HG03175 (cell line): ENCODE data around the gene ADAMTSL2.

Source experiments
- ATAC-seq: cut with Tn5 transposase; IDR thresholded peaks from one replicate; pipeline ENCODE4 v1.9.1; 2021; ENCODE audit warnings: mild to moderate bottlenecking, moderate library complexity; ENCODE audit not compliant: unreplicated experiment

Gene ADAMTSL2

DNA sequence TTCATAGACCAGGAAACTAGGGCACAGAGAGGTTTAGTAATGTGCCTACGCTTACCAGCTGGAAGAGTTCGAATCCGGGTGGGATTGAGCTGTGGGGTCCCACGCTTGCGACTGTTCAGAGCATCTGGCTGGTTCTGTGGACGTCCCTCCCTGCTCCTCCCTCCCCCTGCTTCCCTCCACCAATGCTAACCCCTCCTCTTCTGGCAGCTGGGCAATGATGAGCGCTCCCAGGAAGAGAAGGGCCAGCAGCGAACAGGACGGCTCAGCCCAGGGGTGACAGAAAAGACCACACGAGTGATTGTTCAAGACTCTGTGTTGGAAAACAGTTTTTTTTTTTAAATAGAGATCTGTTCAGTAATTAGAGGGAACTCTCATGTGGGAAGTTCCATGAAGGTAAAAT, 67.8 kb downstream of the ADAMTSL2 start:
- ATAC-seq = no peak

DNA sequence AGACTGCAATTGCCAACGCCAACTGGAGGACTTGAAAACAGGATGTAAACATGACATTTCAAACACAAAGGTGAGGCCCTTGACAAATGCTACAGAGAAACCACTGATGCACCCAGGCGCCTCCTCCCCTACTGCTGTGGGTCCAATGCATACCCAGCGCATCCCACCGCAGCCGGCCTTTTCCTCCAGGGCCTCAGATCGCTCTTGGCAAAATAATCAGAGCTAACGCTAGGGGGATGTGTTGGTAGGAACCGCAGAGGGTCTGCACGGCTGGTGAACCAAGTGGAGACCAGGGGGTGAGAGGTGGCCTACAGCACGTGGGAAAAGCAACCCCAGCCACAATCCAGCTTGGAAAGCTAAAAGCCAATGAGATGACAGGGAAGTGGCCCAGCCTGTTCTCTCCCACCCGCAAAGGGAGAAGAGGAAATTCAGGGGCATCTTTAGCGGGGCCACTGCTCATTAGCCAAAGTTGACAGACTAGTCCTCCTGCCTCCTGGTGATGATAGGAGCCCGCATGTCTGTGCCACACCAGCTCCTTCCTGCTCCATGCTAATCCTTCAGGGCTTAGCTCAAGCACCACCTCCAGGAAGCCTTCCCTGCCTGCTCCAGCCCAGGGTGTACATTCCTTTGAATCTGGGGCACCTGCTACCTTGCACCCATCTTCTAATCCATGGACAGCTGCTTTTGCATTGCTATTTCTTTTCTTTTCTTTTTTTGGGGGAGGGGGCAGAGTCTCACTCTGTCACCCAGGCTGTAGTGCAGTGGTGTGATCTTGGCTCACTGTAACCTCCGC, 68.8 kb downstream of the ADAMTSL2 start:
- ATAC-seq = no peak

- ATAC-seq = no peak
Measured at GRCh38 chr9:133604214-133604613, 69.7 kb downstream of the ADAMTSL2 start.

GRCh38 chr9:133604856-133605255, 70.4 kb downstream of the ADAMTSL2 start:
- ATAC-seq = no peak

DNA sequence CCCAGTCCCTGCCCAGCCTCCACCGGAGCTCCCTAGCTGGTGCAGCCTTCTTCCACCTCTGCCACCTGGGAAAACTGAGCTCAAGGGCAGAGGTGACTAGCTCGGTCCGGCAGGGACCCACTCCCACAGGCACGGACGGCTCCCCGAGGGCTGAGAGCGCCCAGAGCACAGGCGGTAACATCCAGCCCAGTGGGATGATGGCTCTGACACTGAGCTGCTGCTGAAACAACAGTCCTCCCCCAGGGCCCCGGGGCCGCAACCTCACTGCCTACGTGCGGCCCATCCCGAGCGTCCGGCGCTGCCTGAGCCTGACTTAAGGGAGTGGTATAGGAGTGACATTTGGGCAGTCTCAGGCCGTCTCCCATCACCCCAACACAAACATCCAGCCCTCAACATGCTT, 70.9 kb downstream of the ADAMTSL2 start:
- ATAC-seq = no peak

GRCh38 chr9:133605856-133606707, 71.6 kb downstream of the ADAMTSL2 start:
- no peak for ATAC-seq

GRCh38 chr9:133606708-133607025, 72.2 kb downstream of the ADAMTSL2 start:
- no peak for ATAC-seq

- ATAC-seq = no peak
Measured at GRCh38 chr9:133607381-133607780, 72.9 kb downstream of the ADAMTSL2 start.

GRCh38 chr9:133607976-133608375, 73.5 kb downstream of the ADAMTSL2 start:
- no peak for ATAC-seq

DNA sequence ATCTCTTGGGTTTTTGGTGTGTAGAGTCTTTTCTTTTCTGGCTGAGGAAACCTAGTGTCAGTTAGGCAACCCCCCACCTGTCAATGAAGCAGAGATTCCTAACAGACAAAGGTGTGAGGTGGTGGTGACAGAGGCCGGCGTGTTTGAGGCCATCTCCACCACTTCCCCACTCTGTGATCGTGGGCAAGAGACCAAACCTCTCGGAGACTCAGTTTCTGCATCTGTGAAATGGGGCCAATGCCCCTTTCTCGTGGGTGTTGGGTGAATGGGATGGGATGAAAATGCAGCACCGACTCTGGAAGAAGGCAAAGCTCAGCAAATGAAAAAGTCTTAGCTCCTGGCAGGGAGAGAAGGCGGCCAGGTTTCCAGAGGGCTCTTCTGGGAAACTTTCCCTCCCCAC, 73.9 kb downstream of the ADAMTSL2 start:
- no peak for ATAC-seq

DNA sequence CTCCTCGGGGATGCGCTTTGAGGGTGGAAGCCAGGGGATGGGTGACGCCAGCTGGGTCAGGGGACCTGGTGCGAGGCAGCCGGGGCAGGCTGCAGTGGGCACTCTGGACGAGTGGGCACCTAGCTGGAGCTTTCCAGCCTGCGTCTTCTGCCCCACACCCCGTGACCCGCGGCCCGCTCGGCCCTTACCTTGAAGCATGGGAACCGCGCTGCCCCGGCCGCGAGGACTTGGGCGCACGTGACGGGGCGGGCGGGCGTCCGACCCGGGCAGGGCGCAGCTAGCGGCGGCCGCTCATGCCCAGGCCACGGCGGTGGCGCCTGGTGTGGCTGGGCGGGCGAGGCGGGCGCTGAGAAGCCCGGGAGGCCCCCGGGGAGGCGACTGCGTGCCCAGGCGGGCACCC, 74.4 kb downstream of the ADAMTSL2 start:
- no peak for ATAC-seq

GRCh38 chr9:133609311-133610098, 75.0 kb downstream of the ADAMTSL2 start, which contains the start of gene FAM163B:
Gene FAM163B (minus strand): TSS chr9:133609389. CDS start chr9:133580223, 29,166 bp downstream.
- ATAC-seq = no peak

GRCh38 chr9:133610845-133611244, 76.3 kb downstream of the ADAMTSL2 start:
- ATAC-seq = no peak

DNA sequence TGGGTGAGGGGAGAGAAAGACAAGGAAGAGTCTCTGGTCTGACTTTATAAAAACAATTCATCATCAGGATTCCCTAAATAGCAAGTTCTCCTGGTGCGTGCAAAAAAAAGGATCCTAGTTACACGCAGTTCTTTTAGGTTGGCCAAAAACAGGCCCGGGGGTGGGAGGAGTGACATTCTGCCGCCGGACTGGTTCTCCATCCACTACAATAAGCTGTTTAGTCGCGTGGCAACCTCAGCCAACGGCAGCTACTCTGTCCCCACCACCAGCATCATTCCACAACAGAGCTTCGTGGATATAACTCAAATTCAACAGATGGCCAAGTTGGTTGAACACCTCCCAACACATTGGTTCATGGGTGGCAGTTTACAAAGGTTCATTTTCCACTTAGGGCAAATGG, 77.5 kb downstream of the ADAMTSL2 start:
- ATAC-seq = no peak

DNA sequence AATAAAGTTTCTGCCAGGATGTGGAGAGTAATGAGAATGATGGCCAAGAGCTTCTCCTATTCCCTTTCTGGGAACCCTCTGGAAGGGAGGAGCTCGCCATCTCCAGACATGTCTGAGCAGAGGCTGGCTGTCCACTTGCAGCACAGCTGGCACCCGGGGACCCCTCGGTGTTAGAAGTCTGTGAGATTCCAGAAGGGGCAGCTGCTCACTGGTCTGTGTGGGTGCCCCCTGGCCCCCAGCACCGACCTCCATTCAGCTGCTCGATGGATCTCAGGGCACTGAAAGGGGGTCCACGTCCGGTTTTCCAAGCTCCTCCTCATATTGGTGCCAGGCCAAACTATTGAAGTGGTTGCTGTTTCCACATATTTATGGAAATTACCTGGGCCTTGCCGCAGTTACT, 78.3 kb downstream of the ADAMTSL2 start:
- ATAC-seq = no peak

DNA sequence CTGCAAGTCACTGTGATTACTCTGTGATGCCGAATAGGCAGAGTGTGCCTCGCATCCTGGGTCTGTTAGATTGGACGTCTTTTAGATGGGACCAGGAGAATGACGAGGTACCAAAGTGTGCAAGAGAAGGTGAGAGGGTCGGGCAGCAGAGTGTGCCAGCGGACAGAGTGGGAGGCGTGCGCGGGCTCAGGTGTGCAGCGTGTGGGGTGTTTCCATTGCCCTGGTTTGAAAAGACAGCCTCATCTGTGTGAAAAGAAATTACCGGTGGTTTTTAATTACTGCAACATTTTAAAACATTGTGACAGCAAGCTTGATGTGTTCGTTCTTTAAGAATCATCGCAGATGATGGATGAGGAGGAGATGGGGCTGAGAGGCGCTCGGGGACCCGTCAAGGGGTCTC, 78.9 kb downstream of the ADAMTSL2 start:
- ATAC-seq = no peak

GRCh38 chr9:133614056-133614455, 79.6 kb downstream of the ADAMTSL2 start:
- ATAC-seq = no peak

DNA sequence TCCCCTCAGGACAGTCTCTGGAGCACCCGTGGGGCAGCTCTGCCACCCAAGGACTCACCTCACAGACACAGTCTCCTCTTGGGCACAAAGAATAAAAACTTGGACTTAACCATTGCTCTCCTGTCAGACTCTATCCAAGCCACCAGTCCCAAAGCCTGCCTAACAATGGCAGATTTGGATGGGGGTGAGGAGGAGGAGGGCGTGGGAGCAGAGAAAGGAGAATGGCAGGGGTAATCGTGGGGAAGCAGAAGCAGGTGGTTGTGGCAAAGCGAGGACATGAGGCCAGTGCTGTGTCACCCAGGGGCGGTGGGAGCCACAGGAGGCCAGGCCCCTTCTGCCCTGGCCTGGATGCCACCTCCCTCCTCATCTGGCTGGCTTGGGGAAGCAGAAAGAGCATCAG, 80.2 kb downstream of the ADAMTSL2 start:
- no peak for ATAC-seq

- no peak for ATAC-seq
Measured at GRCh38 chr9:133615186-133615585, 80.7 kb downstream of the ADAMTSL2 start.

- ATAC-seq = no peak
Measured at GRCh38 chr9:133615606-133616188, 81.2 kb downstream of the ADAMTSL2 start.
